ENCODE measurements around the gene NAT10.
A peak's percentile ranks its signal among the peaks of the same experiment; 100 is the strongest.
"Not testable (repeated sequence)": the region's sequence is repeated elsewhere in the genome, so short reads cannot be mapped to it uniquely, and the experiment has no call there.

The NAT10 gene

DNA sequence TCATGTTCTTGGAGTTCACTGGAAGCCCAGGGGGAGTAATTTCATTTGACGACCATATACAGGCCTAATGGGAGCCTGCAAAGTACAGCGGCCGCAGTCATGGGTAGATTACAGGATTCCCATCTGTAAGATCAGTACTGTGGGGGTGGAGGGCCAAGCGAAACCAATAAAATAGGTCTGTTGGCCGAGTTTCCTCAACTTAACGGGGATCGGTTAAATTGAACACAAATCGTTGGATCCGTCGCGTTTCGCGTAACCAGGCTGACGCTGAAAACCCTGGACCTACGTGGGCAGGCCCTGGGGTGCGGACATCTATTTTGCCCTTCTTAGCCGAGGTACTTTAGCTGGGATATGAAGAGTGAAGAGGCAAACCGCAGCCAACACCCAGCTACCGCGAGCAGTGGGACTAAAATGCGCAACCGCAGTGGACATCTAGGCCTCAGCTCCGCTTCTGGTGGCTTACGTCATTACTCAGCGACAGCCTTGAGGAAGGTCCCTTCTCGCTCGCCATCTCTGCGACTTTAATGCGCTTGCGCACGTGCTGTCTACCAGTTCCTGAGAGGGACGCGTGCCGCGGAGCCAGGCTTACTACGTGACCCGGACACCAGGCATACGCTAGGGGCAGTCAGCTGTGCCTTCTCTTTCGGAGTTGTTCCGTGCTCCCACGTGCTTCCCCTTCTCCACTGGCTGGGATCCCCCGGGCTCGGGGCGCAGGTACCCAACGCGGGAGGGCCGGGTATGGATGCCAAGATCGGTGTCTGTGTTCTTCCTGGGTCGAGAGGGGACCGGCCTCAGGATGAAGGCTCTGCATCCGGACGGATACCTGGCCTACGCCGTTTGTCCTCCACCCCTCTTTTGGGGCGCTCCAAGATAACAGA lies at the start of gene NAT10:
NAT10 (plus strand) TSS at position 551 of the 878 bp plus-strand sequence. CDS start 2,597 bp downstream, outside the sequence.
- DNase-seq (ENCODE audit: low read depth in 2 of 3, low spot score in 1 of 3) = peak; percentile 95 to 96 (median 96)

GRCh38 chr11:34056672-34057071 lies 48.8 kb upstream of the NAT10 start:
- no peak for DNase-seq (ENCODE audit: low read depth in 2 of 3, low spot score in 1 of 3)

DNA sequence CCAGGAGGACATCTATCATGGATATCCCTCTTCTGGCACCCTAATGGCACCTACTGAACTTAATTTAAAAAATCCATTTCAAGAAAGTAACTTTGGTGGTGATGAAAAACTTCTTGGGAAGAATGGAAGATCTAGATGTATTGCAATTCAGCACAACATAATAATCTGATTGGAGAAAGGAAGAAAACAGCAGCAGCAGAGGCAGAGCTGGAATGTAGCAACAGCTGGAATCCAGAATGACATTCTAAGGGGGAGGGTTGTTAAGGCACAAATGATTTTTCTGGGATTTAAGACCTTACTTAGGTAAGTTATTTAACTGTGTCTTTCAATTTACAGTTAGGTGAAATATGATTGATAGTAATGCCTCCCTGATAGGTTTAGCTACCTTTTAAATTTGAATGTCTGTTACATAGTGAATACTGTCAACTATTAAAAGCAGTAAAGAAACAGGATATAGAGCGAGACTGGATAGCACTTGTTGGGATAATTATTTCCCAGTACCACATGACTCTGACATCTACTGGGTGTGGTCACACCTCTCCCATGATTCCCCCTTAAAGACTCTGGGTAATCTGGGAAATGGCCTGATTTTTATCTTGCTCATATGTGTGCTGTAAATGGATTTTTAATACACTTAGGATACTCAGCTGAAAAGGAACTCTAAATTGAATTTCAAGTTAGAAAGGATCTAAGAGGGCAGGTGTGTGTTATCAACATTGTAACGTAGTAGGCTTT lies 42.2 kb upstream of the NAT10 start:
- DNase-seq (ENCODE audit: low read depth in 2 of 3, low spot score in 1 of 3) = no peak

DNA sequence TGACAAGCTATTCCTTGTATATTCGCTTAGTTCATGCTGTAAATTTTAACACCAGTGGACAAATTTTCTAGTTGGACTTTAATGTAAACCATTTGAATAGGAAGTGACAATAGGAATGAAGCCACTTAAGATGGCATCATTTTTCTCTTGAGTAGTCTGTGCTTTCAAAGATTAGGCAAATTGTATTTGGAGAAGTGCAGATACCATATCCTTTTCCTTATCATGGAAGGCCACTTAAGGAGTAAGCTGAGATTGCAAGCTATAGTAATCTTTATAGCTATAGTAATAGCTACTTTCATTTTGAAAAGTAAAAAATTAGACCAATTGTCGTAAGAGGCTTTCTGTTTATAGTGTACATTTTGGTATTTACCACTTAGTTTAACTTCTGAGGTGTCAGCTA lies 41.1 kb upstream of the NAT10 start:
- DNase-seq (ENCODE audit: low read depth in 2 of 3, low spot score in 1 of 3) = no peak

- peak in 2 of 3 donors; percentile 6 to 17 for DNase-seq (ENCODE audit: low read depth in 2 of 3, low spot score in 1 of 3)
Observed at GRCh38 chr11:34065505-34066203, 39.8 kb upstream of the NAT10 start.

DNA sequence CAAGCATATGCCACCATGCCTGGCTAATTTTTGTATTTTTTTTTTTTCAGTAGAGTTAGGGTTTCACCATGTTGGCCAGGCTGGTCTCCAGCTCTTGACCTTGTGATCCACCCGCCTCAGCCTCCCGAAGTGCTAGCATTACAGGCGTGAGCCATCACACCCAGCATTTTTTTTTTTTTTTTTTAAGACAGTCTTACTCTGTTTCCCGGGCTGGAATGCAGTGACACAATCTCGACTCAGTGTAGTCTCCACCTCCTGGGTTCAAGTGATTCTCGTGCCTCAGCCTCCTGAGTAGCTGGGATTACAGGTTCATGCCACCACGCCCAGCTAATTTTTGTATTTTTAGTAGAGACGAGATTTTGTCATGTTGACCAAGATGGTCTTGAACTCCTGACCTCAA lies 38.7 kb upstream of the NAT10 start:
- not testable (repeated sequence) for DNase-seq (ENCODE audit: low read depth in 2 of 3, low spot score in 1 of 3)

DNA sequence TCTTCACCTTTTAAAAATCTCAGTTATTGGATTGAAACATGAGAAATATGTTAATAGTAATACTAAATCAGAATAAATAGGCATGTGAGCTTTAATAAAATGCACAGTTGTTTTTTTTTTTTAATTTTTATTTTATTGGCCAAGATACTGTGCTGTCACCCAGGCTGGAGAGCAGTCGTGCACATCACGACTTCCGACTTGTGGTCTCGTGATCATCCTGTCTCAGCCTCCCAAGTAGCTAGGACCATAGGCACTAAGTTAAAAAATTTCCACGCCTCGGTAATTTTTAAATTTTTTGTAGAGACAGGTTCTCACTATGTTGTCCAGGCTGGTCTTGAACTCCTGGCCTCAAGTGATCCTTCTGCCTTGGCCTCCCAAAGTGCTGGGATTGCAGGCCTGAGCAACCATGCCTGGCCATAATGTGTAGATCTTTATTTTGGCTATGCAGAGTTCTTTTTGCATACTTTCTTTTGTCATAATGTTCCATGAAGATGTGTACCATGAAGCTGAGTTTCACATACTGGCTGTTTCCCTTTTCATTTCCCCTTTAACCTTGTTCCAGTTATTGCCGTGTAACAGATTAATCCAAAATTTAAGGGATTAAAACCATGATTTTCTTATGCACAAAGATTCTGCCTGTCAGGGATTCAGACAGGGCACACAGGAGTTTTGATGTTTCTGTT lies 37.9 kb upstream of the NAT10 start:
- DNase-seq (ENCODE audit: low read depth in 2 of 3, low spot score in 1 of 3) = no peak

DNA sequence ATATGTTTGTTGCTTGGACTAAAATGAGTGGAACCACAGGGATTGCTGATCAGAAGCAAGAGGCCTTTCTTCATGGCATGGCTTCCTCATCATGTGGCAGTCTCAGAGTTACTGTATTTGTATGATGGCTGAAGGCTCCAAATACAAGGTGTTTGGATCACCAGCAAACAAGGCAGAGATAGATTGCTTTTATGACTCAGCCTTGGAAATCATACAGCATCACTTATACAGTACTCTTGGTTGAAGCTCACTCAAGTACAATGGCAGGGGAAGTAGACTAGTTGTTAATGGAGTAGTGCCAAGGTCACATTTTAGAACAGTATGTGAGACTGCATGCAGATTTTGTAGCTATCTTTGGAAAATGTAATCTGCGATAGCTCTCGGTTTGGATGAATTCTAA lies 37.3 kb upstream of the NAT10 start:
- no peak for DNase-seq (ENCODE audit: low read depth in 2 of 3, low spot score in 1 of 3)

DNA sequence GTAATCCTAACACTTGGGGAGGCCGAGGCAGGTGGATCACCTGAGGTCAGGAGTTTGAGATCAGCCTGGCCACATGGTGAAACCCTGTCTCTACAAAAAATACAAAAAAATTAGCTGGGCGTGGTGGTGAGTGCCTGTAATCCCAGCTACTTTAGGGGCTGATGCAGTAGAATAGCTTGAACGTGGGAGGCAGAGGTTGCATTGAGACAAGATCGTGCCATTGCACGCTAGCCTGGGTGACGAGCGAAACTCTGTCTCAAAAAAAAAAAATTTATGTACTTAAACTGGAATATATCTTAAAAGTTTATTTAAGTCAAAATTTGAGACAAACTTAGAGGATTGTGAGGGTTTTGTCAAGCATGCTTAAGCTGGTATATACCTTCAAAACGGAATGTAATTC lies 34.1 kb upstream of the NAT10 start:
- DNase-seq (ENCODE audit: low read depth in 2 of 3, low spot score in 1 of 3) = not testable (repeated sequence)

GRCh38 chr11:34072041-34072440 lies 33.4 kb upstream of the NAT10 start:
- DNase-seq (ENCODE audit: low read depth in 2 of 3, low spot score in 1 of 3) = no peak

GRCh38 chr11:34072832-34073231 lies 32.6 kb upstream of the NAT10 start:
- no peak for DNase-seq (ENCODE audit: low read depth in 2 of 3, low spot score in 1 of 3)

- DNase-seq (ENCODE audit: low read depth in 2 of 3, low spot score in 1 of 3) = no peak
Observed at GRCh38 chr11:34074391-34074790, 31.0 kb upstream of the NAT10 start.

- no peak for DNase-seq (ENCODE audit: low read depth in 2 of 3, low spot score in 1 of 3)
Observed at GRCh38 chr11:34075178-34075820, 30.1 kb upstream of the NAT10 start.

DNA sequence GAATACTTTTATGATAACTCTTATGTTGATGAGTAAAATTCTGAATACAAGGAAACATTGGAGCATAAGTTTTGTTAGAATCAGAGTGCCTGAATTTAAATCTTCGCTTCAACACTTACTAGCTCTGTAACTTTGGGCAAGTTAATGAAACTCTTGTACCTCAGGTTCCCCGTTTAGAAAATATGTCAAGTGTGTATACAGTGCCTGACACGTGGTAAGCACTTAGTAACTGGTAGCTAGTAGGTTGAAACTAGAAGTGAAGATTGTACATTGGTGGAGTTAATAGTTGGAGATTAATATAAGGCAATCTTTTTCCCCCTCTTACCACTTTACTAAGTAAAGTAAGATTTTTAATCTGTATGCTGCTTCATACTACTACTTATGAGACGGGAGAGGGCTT lies 24.8 kb upstream of the NAT10 start:
- DNase-seq (ENCODE audit: low read depth in 2 of 3, low spot score in 1 of 3) = no peak

DNA sequence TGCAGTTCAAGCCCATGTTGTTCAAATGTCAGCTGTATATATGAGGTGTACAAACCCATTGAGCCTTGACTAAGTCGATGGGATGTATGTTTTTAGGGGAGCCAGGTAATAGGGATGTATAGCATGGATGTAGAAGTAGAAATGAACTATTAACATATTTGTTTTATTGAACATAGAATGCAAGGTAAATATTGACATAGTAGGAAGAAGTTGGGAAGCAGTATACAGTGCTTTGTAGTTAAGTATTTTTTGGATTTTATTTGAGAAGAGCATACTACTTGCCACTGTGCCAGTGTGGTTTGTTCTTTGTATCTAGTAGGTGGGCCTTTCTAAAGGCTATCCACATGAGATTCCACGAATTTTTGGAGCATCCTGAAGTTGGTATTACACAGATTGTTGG lies 20.8 kb upstream of the NAT10 start:
- no peak for DNase-seq (ENCODE audit: low read depth in 2 of 3, low spot score in 1 of 3)

GRCh38 chr11:34086554-34087283 lies 18.7 kb upstream of the NAT10 start:
- no peak for DNase-seq (ENCODE audit: low read depth in 2 of 3, low spot score in 1 of 3)

GRCh38 chr11:34091825-34092224 lies 13.6 kb upstream of the NAT10 start:
- no peak for DNase-seq (ENCODE audit: low read depth in 2 of 3, low spot score in 1 of 3)

- not testable (repeated sequence) for DNase-seq (ENCODE audit: low read depth in 2 of 3, low spot score in 1 of 3)
Observed at GRCh38 chr11:34094900-34095299, 10.5 kb upstream of the NAT10 start.

DNA sequence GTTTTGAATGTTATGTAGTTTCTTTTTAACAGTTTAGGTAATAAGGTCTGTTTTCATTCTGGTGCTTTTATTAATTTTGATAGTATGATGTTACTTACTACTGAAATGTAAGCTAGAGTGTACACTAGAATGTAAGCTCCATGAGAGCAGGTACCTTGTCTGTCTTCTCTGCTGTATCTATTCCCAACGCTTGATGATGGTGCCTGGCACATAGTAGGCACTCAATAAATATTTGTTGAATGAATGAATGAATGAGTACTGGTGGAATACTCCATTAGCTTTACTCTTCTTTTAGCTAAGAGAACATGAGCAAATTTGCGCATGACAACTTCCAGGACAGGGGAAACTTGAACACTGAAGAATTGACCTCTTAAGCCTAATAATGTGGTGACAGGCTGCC lies 6.6 kb upstream of the NAT10 start:
- DNase-seq (ENCODE audit: low read depth in 2 of 3, low spot score in 1 of 3) = no peak

DNA sequence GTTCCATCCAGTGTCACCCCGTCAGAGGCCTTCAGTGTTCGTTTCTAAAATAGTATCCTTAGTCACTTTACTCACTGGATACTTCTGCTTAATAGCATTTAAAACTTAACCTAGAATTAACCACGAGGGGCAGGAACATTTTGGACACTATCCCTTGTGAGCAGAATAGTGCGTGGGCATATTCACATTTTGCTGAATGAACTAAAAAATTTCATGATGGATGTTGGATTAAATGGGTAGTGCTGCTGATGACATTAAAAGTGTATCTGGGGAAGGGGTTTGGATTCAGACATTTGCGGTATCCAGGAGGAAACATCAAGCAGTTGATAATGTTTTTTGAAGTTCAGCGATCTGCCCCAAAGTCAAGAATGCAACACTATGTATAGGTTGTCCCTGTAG lies 750 bp upstream of the NAT10 start:
- no peak for DNase-seq (ENCODE audit: low read depth in 2 of 3, low spot score in 1 of 3)

Data from stimulated activated CD4-positive, alpha-beta T cell treated with anti-CD3 and anti-CD28 coated beads, Interleukin-12 subunit alpha, Interleukin-12 subunit beta, amount 100 ng/mL, for 48 hours (primary cell).